Epithelial cell of esophagus (primary cell): ENCODE measurements around the gene HMGA1.
"Not testable (repeated sequence)": the region's sequence is repeated elsewhere in the genome, so short reads cannot be mapped to it uniquely, and the experiment has no call there.

Experiments used
- DNase-seq: peaks from one replicate; pipeline ENCODE4 v3.0.0; 2010; ENCODE audit warnings: low read depth
- H3K4me3 ChIP-seq: 2 replicates; pipeline ENCODE4 v1.5.1; 2011; ENCODE audit warnings: mild to moderate bottlenecking, low read length, control low read depth
- CTCF ChIP-seq: IDR thresholded peaks from 2 replicates; pipeline ENCODE4 v1.5.1; 2011; ENCODE audit warnings: low read depth, mild to moderate bottlenecking, low read length, control low read depth, inconsistent platforms; ENCODE audit not compliant: insufficient read depth; ENCODE audit errors: missing control alignments

Gene HMGA1

GRCh38 chr6:34246249-34246562, 9.5 kb downstream of the HMGA1 start:
- no peak for TF ChIP-seq CTCF
- H3K4me3 ChIP-seq, result no peak overlapping the region

GRCh38 chr6:34246563-34247391, 10.1 kb downstream of the HMGA1 start:
- DNase-seq, result peak; percentile 30
- TF ChIP-seq CTCF, result peak; percentile 46
- no peak overlapping the region for H3K4me3 ChIP-seq

More at GRCh38 chr6:34246249-34246562, 9.5 kb downstream of the HMGA1 start:
- DNase-seq, result no peak

DNA sequence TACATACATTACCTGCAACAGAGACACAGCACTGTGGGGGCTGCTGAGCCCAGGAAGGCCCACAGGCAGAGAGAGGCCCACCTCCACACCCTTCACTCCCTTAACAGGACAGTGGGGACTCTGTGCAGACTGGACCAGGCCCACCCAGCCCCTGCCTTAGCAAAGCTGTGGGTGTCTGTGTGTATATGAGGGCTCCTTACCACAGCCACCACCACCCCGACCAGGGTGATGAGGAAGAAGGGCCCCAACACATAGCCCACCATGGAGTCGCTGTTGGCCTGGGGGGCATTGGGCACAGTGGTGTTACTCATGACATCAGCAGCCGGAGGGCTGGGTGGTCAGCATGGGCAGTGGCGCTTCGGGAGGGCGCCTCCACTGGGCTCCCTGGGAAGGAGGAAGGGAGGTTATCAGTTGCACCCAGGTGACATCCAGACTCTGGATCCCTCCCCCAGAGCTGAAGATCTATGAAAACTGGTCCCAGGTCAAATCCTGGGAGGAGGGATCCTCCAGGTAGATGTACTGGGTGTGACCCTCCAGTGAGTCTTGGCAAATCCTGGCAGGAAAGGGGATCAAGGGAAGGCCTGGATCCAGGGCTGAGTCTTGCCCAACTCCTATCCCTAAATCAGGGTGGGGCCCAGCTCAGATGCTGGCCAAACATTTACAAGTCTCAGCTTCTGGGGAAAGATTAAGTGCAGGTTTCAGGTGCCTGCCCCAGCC, 11.0 kb downstream of the HMGA1 start:
- no peak for TF ChIP-seq CTCF
- no peak overlapping the region for H3K4me3 ChIP-seq
- DNase-seq, result no peak

DNA sequence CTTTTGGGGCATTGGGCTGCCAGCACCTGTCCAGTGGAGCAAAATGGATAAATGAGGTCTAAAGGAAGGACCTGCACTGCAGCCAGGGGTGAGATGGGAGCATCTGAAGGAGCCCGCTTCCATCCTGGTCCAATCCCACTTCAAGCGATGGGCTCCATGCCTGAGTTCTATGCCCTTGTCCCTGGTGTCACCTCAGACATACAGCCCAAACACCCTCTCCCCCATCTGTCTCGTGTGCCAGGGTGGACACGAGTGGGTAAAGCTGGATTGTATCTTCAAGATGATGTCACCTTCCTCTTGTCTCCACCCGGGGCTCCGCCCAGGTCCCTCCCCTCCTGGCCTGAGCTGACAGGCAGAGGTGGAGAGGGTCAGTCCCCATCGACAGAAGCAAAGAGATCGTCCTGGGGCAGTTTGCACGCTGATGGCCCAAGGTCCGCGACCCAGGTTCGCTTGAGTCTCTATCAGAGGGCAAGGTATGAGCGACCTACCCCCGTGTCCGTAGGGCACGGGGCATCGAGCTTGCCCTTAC, 11.6 kb downstream of the HMGA1 start:
- TF ChIP-seq CTCF, result no peak
- DNase-seq, result no peak
- H3K4me3 ChIP-seq, result peak overlapping the region; percentile 62

- peak; percentile 56 for TF ChIP-seq CTCF
- peak within 1 kb of the TSS; percentile 62 for H3K4me3 ChIP-seq
- peak; percentile 96 for DNase-seq
These were observed 12.2 kb downstream of the HMGA1 start, which contains the start of gene SMIM29 for GRCh38 chr6:34248727-34249468. Gene SMIM29 (minus strand): TSS chr6:34249006. CDS start chr6:34247791, 1,215 bp downstream.

DNA sequence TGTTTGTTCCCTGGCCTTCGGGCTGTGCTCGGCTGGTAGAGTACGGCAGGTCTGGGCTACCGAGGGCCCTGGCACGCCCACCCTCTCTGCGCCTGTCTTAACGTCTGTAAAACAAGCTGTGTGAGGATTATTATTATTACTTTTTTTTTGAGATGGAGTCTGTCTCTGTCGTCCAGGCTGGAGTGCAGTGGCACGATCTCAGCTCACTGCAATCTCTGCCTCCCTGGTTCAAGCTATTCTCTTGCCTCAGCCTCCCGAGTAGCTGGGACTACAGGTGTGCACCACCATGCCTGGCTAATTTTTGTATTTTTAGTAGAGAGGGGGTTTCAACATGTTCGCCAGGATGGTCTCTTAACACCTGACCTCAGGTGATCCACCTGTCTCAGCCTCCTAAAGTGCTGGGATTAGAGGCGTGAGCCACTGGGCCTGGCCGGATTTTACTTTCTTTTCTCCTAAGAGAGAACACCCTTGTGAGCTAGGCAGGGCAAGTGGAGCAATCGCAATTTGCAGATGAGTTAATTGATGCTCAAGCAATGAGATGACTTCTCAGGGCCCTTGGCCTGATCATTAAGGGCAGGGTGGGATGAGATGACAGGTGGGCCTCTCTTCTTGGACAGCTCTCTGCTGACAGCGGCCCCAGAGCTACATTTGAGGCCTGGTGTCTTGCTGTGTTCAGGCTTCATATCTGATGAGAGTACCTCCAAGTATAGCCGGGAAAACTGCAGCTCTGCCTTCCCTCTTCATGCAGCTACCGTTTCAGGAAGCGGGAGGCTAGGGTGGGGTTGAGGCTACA, 13.0 kb downstream of the HMGA1 start:
- DNase-seq, result no peak
- TF ChIP-seq CTCF, result no peak
- peak overlapping the region; percentile 58 for H3K4me3 ChIP-seq

DNA sequence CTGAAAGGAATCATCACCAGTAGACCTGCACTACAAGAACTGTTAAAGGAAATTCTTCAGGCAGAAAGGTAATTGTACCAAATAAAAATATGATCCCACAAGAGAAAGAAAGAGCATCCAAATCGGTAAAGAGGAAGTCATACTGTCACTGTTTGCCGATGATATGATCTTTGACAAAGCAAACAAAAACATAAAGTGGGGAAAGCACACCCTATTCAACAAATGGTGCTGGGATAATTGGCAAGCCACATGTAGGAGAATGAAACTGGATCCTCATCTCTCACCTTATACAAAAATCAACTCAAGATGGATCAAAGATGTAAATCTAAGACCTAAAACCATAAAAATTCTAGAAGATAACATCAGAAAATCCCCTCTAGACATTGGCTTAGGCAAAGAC, 15.7 kb downstream of the HMGA1 start:
- not testable (repeated sequence) for DNase-seq, H3K4me3 ChIP-seq
